Sigmoid colon (tissue), 7 donors: ENCODE results near the gene GCDH. TPM values are rescaled to one million over a fixed set of nuclear protein-coding genes. Genes with fewer than 3 reads are reported as not detected.
"Not testable (repeated sequence)": the region's sequence is repeated elsewhere in the genome, so short reads cannot be mapped to it uniquely, and the experiment has no call there.

Source experiments
- DNase-seq: peaks from one replicate; pipeline ENCODE4 v3.0.0-alpha.2; 2019
- H3K27ac ChIP-seq, 4 donors: fragments of 200-600 bp; sonication (generic); one replicate each; pipeline ENCODE4 v1.5.1; 2016 to 2019; ENCODE audit warnings: mild to moderate bottlenecking in 1 of 4
- H3K27me3 ChIP-seq, 3 donors: fragments of 200-600 bp; sonication (generic); one replicate each; pipeline ENCODE4 v1.5.1; 2019; ENCODE audit warnings: mild to moderate bottlenecking in 1 of 3
- H3K36me3 ChIP-seq, 4 donors: fragments of 200-600 bp; sonication (generic); one replicate each; pipeline ENCODE4 v1.5.1; 2016 to 2019
- H3K4me1 ChIP-seq, 4 donors: fragments of 200-600 bp; sonication (generic); one replicate each; pipeline ENCODE4 v1.5.1; 2017 to 2019
- H3K4me3 ChIP-seq, 4 donors: fragments of 200-600 bp; sonication (generic); one replicate each; pipeline ENCODE4 v1.5.1; 2017 to 2019; ENCODE audit warnings: mild to moderate bottlenecking in 2 of 4, moderate library complexity in 1 of 4
- H3K9me3 ChIP-seq, 4 donors: fragments of 200-600 bp in 3 of 4; sonication (generic) in 3 of 4; one replicate each; pipeline versions ENCODE4 v1.5.1 to v1.6.1; 2013 to 2019
- CTCF ChIP-seq, 4 experiments: fragments of 450-650 bp in 3 of 4; fragments of 200-600 bp in 1 of 4; IDR thresholded peaks; one replicate each; pipeline ENCODE4 v1.5.1; 2016 to 2019; ENCODE audit warnings: antibody characterized with exemption in 4 of 4, mild to moderate bottlenecking in 3 of 4, moderate library complexity in 2 of 4
- EP300 ChIP-seq, 4 donors: sonication (generic); formaldehyde crosslinking; IDR thresholded peaks; one replicate each; pipeline ENCODE4 v1.6.1; 2017; ENCODE audit warnings: antibody characterized with exemption in 4 of 4
- POLR2A ChIP-seq, 2 donors: fragments of 450-650 bp; IDR thresholded peaks; one replicate each; pipeline ENCODE4 v1.6.1; 2016; ENCODE audit warnings: antibody characterized with exemption in 2 of 2, mild to moderate bottlenecking in 2 of 2, moderate library complexity in 2 of 2
- POLR2AphosphoS5 ChIP-seq, 4 donors: sonication (generic); formaldehyde crosslinking; IDR thresholded peaks; one replicate each; pipeline ENCODE4 v1.6.1; 2017; ENCODE audit warnings: antibody characterized with exemption in 4 of 4
- WGBS, 2 donors: extraction: QIAGEN DNeasy Blood & Tissue Kit; methylation state at CpG; one replicate each; pipeline ENCODE4 v1.1.7; 2013; 5-methylcytosine and 5-hydroxymethylcytosine counted together
- intact Hi-C: fragments of 100-400 bp; cut with DNase I; formaldehyde crosslinking; loops from one replicate; pipeline ENCODE4 v1.15.1; 2023
- polyA plus RNA-seq, 3 donors: library from polyadenylated mRNA; stranded (reverse); fragments of 200-250 nt; gene quantifications; one replicate each; pipeline ENCODE4 v1.2.3, GENCODE V29; 2013
- total RNA-seq, 4 donors: library from RNA; depleted of rRNA; stranded (reverse); fragments of >200 nt; gene quantifications; one replicate each; pipeline ENCODE4 v1.1.0, GENCODE V29; 2016
- donor health status: healthy with polysubstance abuse.
- donor health status: Bipolar disorder and iron deficiency.
- donor health status: healthy.

The GCDH gene
- total and polyA plus RNA-seq, 7 donors, result 10.8 to 85.0 (median 27.1) TPM

DNA sequence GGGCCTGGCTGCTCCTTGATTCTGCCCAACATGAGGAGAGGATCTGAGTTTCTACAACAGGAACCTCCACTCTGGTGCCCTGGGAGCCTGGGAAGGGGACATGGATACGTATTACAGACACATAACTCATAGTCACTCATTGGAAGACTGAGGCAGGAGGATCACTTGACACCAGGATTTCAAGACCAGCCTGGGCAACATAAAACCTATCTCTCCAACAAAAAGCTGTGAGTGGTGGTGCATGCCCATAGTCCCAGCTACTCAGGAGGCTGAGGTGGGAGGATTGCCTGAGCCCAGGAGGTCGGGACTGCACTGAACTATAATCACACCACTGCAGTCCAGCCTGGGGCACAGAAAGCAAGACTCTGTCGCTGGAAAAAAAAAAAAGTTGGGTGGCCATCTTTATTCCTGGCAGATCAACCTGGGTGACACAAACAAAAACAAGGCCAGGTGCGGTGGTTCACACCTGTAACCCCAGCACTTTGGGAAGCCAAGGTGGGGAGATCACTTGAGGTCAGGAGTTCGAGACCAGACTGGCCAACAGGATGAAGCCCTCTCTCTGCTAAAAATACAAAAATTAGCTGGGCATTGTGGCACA is 2.9 kb upstream of the GCDH start:
- Histone ChIP-seq H3K9me3 (no peaks in the 10 kb centered on the region), H3K36me3 (peaks cover 0 to 4% (median 0%) of the 10 kb centered on the region in 4 donors), H3K4me3 (no peak overlapping the region), H3K27ac (no peak overlapping the region), H3K4me1 (peaks cover 0 to 38% (median 34%) of the 10 kb centered on the region in 4 donors), H3K27me3 (peaks cover 5 to 23% (median 15%) of the 10 kb centered on the region in 3 donors)
- no peak for TF ChIP-seq EP300 (IDR thresholded peaks at IDR 0.05)
- TF ChIP-seq POLR2AphosphoS5 (IDR thresholded peaks at IDR 0.05), result no peak
- no peak for TF ChIP-seq POLR2A (IDR thresholded peaks at IDR 0.05)
- no peak for TF ChIP-seq CTCF (IDR thresholded peaks at IDR 0.05)
- intact Hi-C loops, result loop anchor here (5.0 to 10.0 kb wide), 2 partner anchors 59 to 217 kb away; partner anchors contain the start of genes LYL1 and RAD23A
- DNase-seq, result no peak
- WGBS, 2 donors, result 77 to 83% methylated on average over 5 of the region's 5 CpGs

GRCh38 chr19:12890299-12890786 is 617 bp upstream of the GCDH start:
- 25 to 31% methylated on average over 10 of the region's 10 CpGs for WGBS, 2 donors
- Histone ChIP-seq H3K4me3 (peak overlapping the region in 3 of 4 donors; percentile 54 to 97 (median 86)), H3K27me3 (peaks cover 1 to 10% (median 8%) of the 10 kb centered on the region in 3 donors), H3K27ac (peak overlapping the region; percentile 59 to 89 (median 82)), H3K36me3 (peaks cover 0 to 25% (median 3%) of the 10 kb centered on the region in 4 donors), H3K4me1 (peaks cover 0 to 32% (median 28%) of the 10 kb centered on the region in 4 donors)
- not testable (repeated sequence) for DNase-seq, H3K9me3 ChIP-seq
- intact Hi-C loops, result loop anchor here (5.0 kb wide), 1 partner anchor 42 kb away; the partner anchor contains the start of gene FARSA

DNA sequence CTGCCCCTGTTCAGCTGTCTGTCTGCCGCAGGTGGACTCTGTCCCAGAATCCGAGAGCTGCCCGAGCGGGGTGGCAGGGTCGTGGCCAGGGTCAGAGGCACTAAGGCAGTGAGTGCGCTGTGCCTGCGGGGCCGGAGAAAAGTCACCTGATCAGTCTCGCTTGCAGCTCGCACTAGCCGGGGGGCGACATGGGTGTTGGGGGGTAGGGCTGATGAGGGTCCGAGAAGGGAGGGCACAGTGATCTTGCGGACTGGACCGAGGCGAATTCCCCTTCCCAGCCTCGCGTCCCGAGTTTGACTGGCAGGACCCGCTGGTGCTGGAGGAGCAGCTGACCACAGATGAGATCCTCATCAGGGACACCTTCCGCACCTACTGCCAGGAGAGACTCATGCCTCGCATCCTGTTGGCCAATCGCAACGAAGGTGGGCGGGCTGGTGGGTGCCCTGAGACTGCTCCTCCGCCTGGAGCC is 627 bp downstream of the GCDH start:
- H3K4me1 ChIP-seq, result peaks cover 0 to 24% (median 19%) of the 10 kb centered on the region in 4 donors
- no peak for TF ChIP-seq POLR2A (IDR thresholded peaks at IDR 0.05)
- no peak for TF ChIP-seq POLR2AphosphoS5 (IDR thresholded peaks at IDR 0.05)
- H3K27ac ChIP-seq, result peak overlapping the region; percentile 76 to 89 (median 84)
- intact Hi-C loops, result loop anchor here (5.0 kb wide), 1 partner anchor 41 kb away; the partner anchor contains the start of gene FARSA
- no peaks in the 10 kb centered on the region for H3K27me3 ChIP-seq
- DNase-seq, result no peak
- H3K36me3 ChIP-seq, result peaks cover 0 to 33% (median 8%) of the 10 kb centered on the region in 4 donors
- peak overlapping the region; percentile 54 to 97 (median 86) for H3K4me3 ChIP-seq
- no peaks in the 10 kb centered on the region for H3K9me3 ChIP-seq
- 6 to 8% methylated on average over 26 of the region's 26 CpGs for WGBS, 2 donors

DNA sequence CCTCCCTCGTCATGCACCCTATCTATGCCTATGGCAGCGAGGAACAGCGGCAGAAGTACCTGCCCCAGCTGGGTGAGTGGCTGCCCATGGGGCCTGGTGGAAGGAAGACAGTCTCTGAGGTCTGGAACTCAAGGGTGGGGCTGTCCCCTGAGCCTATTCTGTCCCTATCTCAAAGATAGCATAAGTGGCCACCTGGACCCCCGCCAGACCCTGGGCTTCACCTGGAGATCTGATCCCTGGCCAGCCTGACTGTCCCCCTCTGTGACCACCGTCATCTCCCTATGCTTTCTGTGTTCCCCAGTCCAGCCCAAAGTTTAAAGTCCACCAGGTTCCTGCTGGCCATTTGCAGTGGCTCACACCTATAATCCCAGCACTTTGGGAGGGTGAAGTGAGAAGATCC is 2.6 kb downstream of the GCDH start:
- TF ChIP-seq CTCF (IDR thresholded peaks at IDR 0.05) (no peak), EP300 (IDR thresholded peaks at IDR 0.05) (no peak), POLR2AphosphoS5 (IDR thresholded peaks at IDR 0.05) (no peak), POLR2A (IDR thresholded peaks at IDR 0.05) (no peak)
- 96 to 97% methylated on average over 5 of the region's 5 CpGs for WGBS, 2 donors
- peaks cover 0 to 53% (median 18%) of the 10 kb centered on the region in 4 donors for H3K36me3 ChIP-seq
- H3K4me1 ChIP-seq, result peaks cover 0 to 24% (median 19%) of the 10 kb centered on the region in 4 donors
- H3K27ac ChIP-seq, result no peak overlapping the region
- H3K9me3 ChIP-seq, result no peaks in the 10 kb centered on the region
- no peak for DNase-seq
- no peaks in the 10 kb centered on the region for H3K27me3 ChIP-seq
- intact Hi-C loops, result loop anchor here (5.0 kb wide), 1 partner anchor 39 kb away; the partner anchor contains the start of gene FARSA
- H3K4me3 ChIP-seq, result no peak overlapping the region

- Histone ChIP-seq H3K27ac (no peak overlapping the region), H3K4me1 (peaks cover 0 to 15% (median 10%) of the 10 kb centered on the region in 4 donors), H3K36me3 (peaks cover 4 to 68% (median 20%) of the 10 kb centered on the region in 4 donors), H3K27me3 (no peaks in the 10 kb centered on the region), H3K4me3 (no peak overlapping the region), H3K9me3 (no peaks in the 10 kb centered on the region)
- DNase-seq, result no peak
- intact Hi-C loops, result no loop called here
- TF ChIP-seq EP300 (IDR thresholded peaks at IDR 0.05) (no peak), POLR2AphosphoS5 (IDR thresholded peaks at IDR 0.05) (no peak), POLR2A (IDR thresholded peaks at IDR 0.05) (no peak), CTCF (IDR thresholded peaks at IDR 0.05) (no peak)
- WGBS, 2 donors, result 97 to 98% methylated on average over 17 of the region's 17 CpGs
These were observed 5.5 kb downstream of the GCDH start for GRCh38 chr19:12896460-12896859.
